GM12878 (cell line): ENCODE results near the gene NFATC3. TPM values are rescaled to one million over a fixed set of nuclear protein-coding genes. Genes with fewer than 3 reads are reported as not detected.

ENCODE experiments used
- ATAC-seq: fragments of 200-7000 bp; cut with Tn5 transposase; 3 replicates; pipeline ENCODE4 v1.9.1; 2020; ENCODE audit warnings: mild to moderate bottlenecking, moderate library complexity
- BruUV-seq: library from RNA; stranded (reverse); fragments of 400-500 nt; replicated peaks from 2 replicates; lab custom pipeline; 2021; lab: Mats Ljungman, UMichigan
- CTCF ChIA-PET: fragments of 300-600 bp; sonication (Branson Sonifier 250); formaldehyde crosslinking; extraction: SDS; loops from one replicate; lab custom pipeline; 2021; ENCODE audit warnings: inconsistent platforms; lab: Yijun Ruan, JAX
- POLR2A ChIA-PET: fragments of 350-600 bp; formaldehyde crosslinking; extraction: SDS; loops from one replicate; lab custom pipeline; 2021; ENCODE audit warnings: inconsistent platforms; lab: Charles Lee
- RAD21 ChIA-PET: fragments of 300-600 bp; sonication (Branson Sonifier 250); formaldehyde crosslinking; loops from one replicate; lab custom pipeline; 2023; ENCODE audit warnings: antibody characterized with exemption; ENCODE audit not compliant: unreplicated experiment; lab: Charles Lee
- SMC1A ChIA-PET: fragments of 300-600 bp; sonication (Branson Sonifier 250); formaldehyde crosslinking; loops from one replicate; lab custom pipeline; 2023; ENCODE audit not compliant: unreplicated experiment, uncharacterized antibody; lab: Charles Lee
- DNase-seq: peaks from one replicate; pipeline ENCODE4 v3.0.0-alpha.2; 2011; ENCODE audit warnings: low read depth, low spot score
- FAIRE-seq: peaks from 3 replicates; lab custom pipeline; 2011; peaks lifted over from hg19 to GRCh38; lab: Jason Lieb, UNC
- H2AFZ ChIP-seq: 2 replicates; pipeline ENCODE4 v1.6.0; 2011; ENCODE audit warnings: low read depth, low read length, control low read depth; ENCODE audit not compliant: control insufficient read depth
- H3K27ac ChIP-seq: 2 replicates; pipeline ENCODE4 v1.5.1; 2011; ENCODE audit warnings: control low read depth; ENCODE audit not compliant: control insufficient read depth, insufficient read depth
- H3K27me3 ChIP-seq, 2 experiments: replicated peaks in 1 of 2; 2 replicates each; pipeline versions ENCODE4 v1.6.0 to v1.6.1; 2011; ENCODE audit warnings: low read length in 1 of 2; ENCODE audit not compliant: control insufficient read depth in 2 of 2, insufficient read depth in 2 of 2
- H3K36me3 ChIP-seq, 2 experiments: 2 replicates each; pipeline ENCODE4 v1.5.1; 2011; ENCODE audit warnings: low read length in 1 of 2; ENCODE audit not compliant: control insufficient read depth in 2 of 2, insufficient read depth in 2 of 2
- H3K4me1 ChIP-seq: 2 replicates; pipeline ENCODE4 v1.6.1; 2011; ENCODE audit warnings: mild to moderate bottlenecking, low read length, moderate library complexity, mixed read lengths; ENCODE audit not compliant: control insufficient read depth, insufficient read depth
- H3K4me2 ChIP-seq: 2 replicates; pipeline ENCODE4 v1.6.0; 2011; ENCODE audit warnings: control low read depth; ENCODE audit not compliant: control insufficient read depth, insufficient read depth
- H3K4me3 ChIP-seq: fragments of 200-600 bp; sonication (generic); 2 replicates; pipeline ENCODE4 v1.5.1; 2016
- H3K79me2 ChIP-seq: 2 replicates; pipeline ENCODE4 v1.6.0; 2011; ENCODE audit warnings: low read length; ENCODE audit not compliant: control insufficient read depth, insufficient read depth
- H3K9ac ChIP-seq: 2 replicates; pipeline ENCODE4 v1.8.0; 2011; ENCODE audit warnings: low read length, control low read depth, mixed read lengths; ENCODE audit not compliant: control insufficient read depth, insufficient read depth
- H3K9me3 ChIP-seq: replicated peaks from 3 replicates; pipeline ENCODE4 v1.5.1; 2011; ENCODE audit warnings: mild to moderate bottlenecking, low read length; ENCODE audit not compliant: control insufficient read depth, insufficient read depth
- H4K20me1 ChIP-seq: 2 replicates; pipeline ENCODE4 v1.6.0; 2011; ENCODE audit not compliant: control insufficient read depth, insufficient read depth
- CHD4 ChIP-seq: fragments of 200-600 bp; sonication (generic); IDR thresholded peaks from 2 replicates; pipeline ENCODE4 v1.6.1; 2016; ENCODE audit warnings: mild to moderate bottlenecking
- GATAD2B ChIP-seq: fragments of 450-650 bp; conservative IDR thresholded peaks from 2 replicates; pipeline ENCODE4 v1.6.1; 2017; ENCODE audit warnings: low read depth, mild to moderate bottlenecking, moderate library complexity
- HDAC2 ChIP-seq: fragments of 200-600 bp; sonication (generic); IDR thresholded peaks from 2 replicates; pipeline ENCODE4 v1.6.1; 2017
- IRF3 ChIP-seq: fragments of 450-650 bp; IDR thresholded peaks from 2 replicates; pipeline ENCODE4 v1.6.1; 2014; ENCODE audit warnings: mild to moderate bottlenecking
- NFIC ChIP-seq: IDR thresholded peaks from 2 replicates; pipeline ENCODE4 v1.6.1; 2012; ENCODE audit warnings: low read depth, mild to moderate bottlenecking, inconsistent platforms, low read length, moderate library complexity
- NFYB ChIP-seq: IDR thresholded peaks from 2 replicates; pipeline ENCODE4 v1.6.1; 2011; ENCODE audit warnings: low read depth, mild to moderate bottlenecking, low read length, improper control_type of control experiment, moderate library complexity; ENCODE audit not compliant: insufficient read depth
- NR2F1 ChIP-seq: fragments of 450-650 bp; conservative IDR thresholded peaks from 2 replicates; pipeline ENCODE4 v1.6.1; 2017; ENCODE audit warnings: mild to moderate bottlenecking
- RELB ChIP-seq: fragments of 450-650 bp; IDR thresholded peaks from 2 replicates; pipeline ENCODE4 v1.6.1; 2017; ENCODE audit warnings: low read depth, mild to moderate bottlenecking, moderate library complexity
- SMC3 ChIP-seq: IDR thresholded peaks from 2 replicates; pipeline ENCODE4 v1.6.1; 2011; ENCODE audit warnings: low read length, improper control_type of control experiment, borderline replicate concordance
- TAF1 ChIP-seq: IDR thresholded peaks from 2 replicates; pipeline ENCODE4 v1.6.1; 2011; ENCODE audit warnings: mild to moderate bottlenecking, low read depth, low read length, borderline replicate concordance
- WRNIP1 ChIP-seq: IDR thresholded peaks from 2 replicates; pipeline ENCODE4 v1.6.1; 2011; ENCODE audit warnings: low read depth, low read length, improper control_type of control experiment, borderline replicate concordance
- WGBS: methylation state at CpG from one replicate; pipeline ENCODE4 v1.1.6; 2016; ENCODE audit warnings: low lambda C conversion rate; ENCODE audit not compliant: insufficient replicate concordance, insufficient coverage; ENCODE audit errors: missing lambda C conversion rate; 5-methylcytosine and 5-hydroxymethylcytosine counted together
- in situ Hi-C: fragments of 300-500 bp; cut with MboI; formaldehyde crosslinking; loops from 9 replicates; pipeline ENCODE4 v1.14.3; 2018; ENCODE audit warnings: mixed read lengths
- intact Hi-C: fragments of 100-400 bp; cut with micrococcal nuclease; formaldehyde crosslinking; loops from one replicate; pipeline ENCODE4 v1.14.2; 2022; ENCODE audit not compliant: unreplicated experiment
- polyA plus RNA-seq, 11 experiments: library from polyadenylated mRNA; depleted of rRNA in 4 of 11; unstranded in 6 of 11; stranded (reverse) in 5 of 11; fragments of >200 nt; fragmentation: Nextera tagmentation in 4 of 11; fragmentation: Illumina TruSeq in 1 of 11; extraction: Ambion mirVana in 4 of 11; extraction: Trizol in 1 of 11; gene quantifications; 1 replicate in 1 of 11; 2 replicates in 10 of 11; pipeline versions ENCODE4 v1.2.1 to v1.2.3, GENCODE V29; 2011 to 2016; ENCODE audit warnings: inconsistent platforms in 2 of 11, missing spikeins in 2 of 11, low read depth in 1 of 11
- total RNA-seq, 4 experiments: library from RNA; depleted of rRNA in 3 of 4; stranded (reverse); fragments of >200 nt in 3 of 4; fragmentation: Illumina TruSeq in 1 of 4; extraction: Trizol in 1 of 4; gene quantifications; 2 replicates each; pipeline versions ENCODE4 v1.2.1 to v1.2.3, GENCODE V29; 2013 to 2021

The NFATC3 gene
- total and polyA plus RNA-seq, 10 of the 15 experiments (the other 5 are each of a cell fraction or from before 2014, with no cell fraction given), result 4.2 to 37.6 (median 24.9) TPM

GRCh38 chr16:68269793-68270192 lies 184.6 kb downstream of the NFATC3 start (continued):
- TF ChIP-seq SMC3, result no peak
- TF ChIP-seq, all 136 proteins: peak for 0

- H3K27ac ChIP-seq, result peak overlapping the region; percentile 28; the same call in 1 of the 2 replicates
- H2AFZ ChIP-seq, result no peak overlapping the region
- CTCF ChIA-PET, result interaction anchor here (1.0 to 4.5 kb wide), 2 partner anchors 9 to 58 kb away, joined by 5 to 19 read pairs; no protein-coding TSS in a partner anchor
- no TSS peak for BruUV-seq
- H3K9me3 ChIP-seq, result no peaks in the 10 kb centered on the region
- POLR2A ChIA-PET, result interaction anchor here (0.6 to 12.2 kb wide), 3 partner anchors 16 to 405 kb away, joined by 3 to 177 read pairs (median 3); no protein-coding TSS in a partner anchor
- intact Hi-C loops, result no loop called here
- H3K4me3 ChIP-seq, result no peak overlapping the region; the same call in 1 of the 2 replicates
- RAD21 ChIA-PET, result interaction anchor here (0.9 to 2.1 kb wide), 6 partner anchors 13 to 99 kb away, joined by 3 to 7 read pairs (median 5); no protein-coding TSS in a partner anchor
- in situ Hi-C loops, result no loop called here
- H4K20me1 ChIP-seq, result no peaks in the 10 kb centered on the region
- no peak overlapping the region for H3K9ac ChIP-seq
- peaks cover 9 to 24% of the 10 kb centered on the region in 2 experiments; a peak in 3 of 4 replicates for H3K36me3 ChIP-seq
- no peak for TF ChIP-seq NR2F1
- no peak for TF ChIP-seq HDAC2
- no peak for TF ChIP-seq RELB
- no peak for TF ChIP-seq NFIC
- no peak for TF ChIP-seq CHD4
- no peak for TF ChIP-seq WRNIP1
- TF ChIP-seq GATAD2B, result no peak
- no peak for TF ChIP-seq TAF1
- TF ChIP-seq NFYB, result no peak
- no peak for TF ChIP-seq IRF3
- FAIRE-seq (no peak), DNase-seq (no peak), ATAC-seq (no peak)
- H3K4me1 ChIP-seq, result peaks cover 43% of the 10 kb centered on the region
- SMC1A ChIA-PET, result interaction anchor here (0.6 to 18.5 kb wide), 7 partner anchors 2 to 59 kb away, joined by 3 to 253 read pairs (median 6); partner anchors contain the start of gene SLC7A6
- 60% methylated on average over 1 of the region's 1 CpG for WGBS
- no peak overlapping the region for H3K4me2 ChIP-seq
- H3K27me3 ChIP-seq, result no peaks in the 10 kb centered on the region
- peaks cover 83% of the 10 kb centered on the region for H3K79me2 ChIP-seq
These were observed 185.2 kb downstream of the NFATC3 start for GRCh38 chr16:68270353-68270752.
